ENCODE data around the gene PIANP.

PIANP gene

DNA sequence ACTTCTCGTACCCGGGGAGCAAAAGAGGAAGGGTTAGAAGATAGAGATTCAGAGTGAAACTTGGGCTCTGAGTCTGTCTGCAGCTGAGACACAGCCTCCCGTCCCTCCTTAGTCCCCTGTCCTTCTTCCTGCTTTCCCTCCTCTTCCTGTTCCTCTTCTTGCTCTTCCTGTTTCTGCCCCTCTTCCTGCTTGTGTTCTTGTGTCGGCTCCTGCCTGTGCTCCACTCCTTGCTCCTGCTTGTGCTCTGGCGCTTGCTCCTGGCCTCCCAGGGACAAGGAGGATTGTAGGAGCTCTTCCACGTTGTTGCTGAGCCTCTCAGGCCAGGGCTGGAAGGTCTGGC is 56.4 kb downstream of the PIANP start:
- no peak for TF ChIP-seq CTCF (conservative IDR thresholded peaks at IDR 0.05; ENCODE audit: control insufficient read depth, insufficient read depth, low read depth, low read length)
- no peak for DNase-seq (ENCODE audit: low read depth)
- H3K4me3 ChIP-seq (ENCODE audit: control insufficient read depth, low read depth, low read length), result no peak overlapping the region

Measured in fibroblast of mammary gland (primary cell).